ENCODE data around the gene SLC16A7.

The SLC16A7 gene

GRCh38 chr12:59620326-59620725 is 24.5 kb downstream of the SLC16A7 start:
- H3K4me3 ChIP-seq (ENCODE audit: low read length) = no peak overlapping the region
- DNase-seq (ENCODE audit: low read depth) = no peak
- TF ChIP-seq CTCF (conservative IDR thresholded peaks at IDR 0.05; ENCODE audit: low read length) = no peak

GRCh38 chr12:59624732-59625460 is 29.1 kb downstream of the SLC16A7 start:
- no peak for TF ChIP-seq CTCF (conservative IDR thresholded peaks at IDR 0.05; ENCODE audit: low read length)
- no peak for DNase-seq (ENCODE audit: low read depth)
- H3K4me3 ChIP-seq (ENCODE audit: low read length) = no peak overlapping the region

GRCh38 chr12:59626382-59626781 is 30.6 kb downstream of the SLC16A7 start:
- peak; percentile 18 for DNase-seq (ENCODE audit: low read depth)
- H3K4me3 ChIP-seq (ENCODE audit: low read length) = no peak overlapping the region
- no peak for TF ChIP-seq CTCF (conservative IDR thresholded peaks at IDR 0.05; ENCODE audit: low read length)

GRCh38 chr12:59627582-59627981 is 31.8 kb downstream of the SLC16A7 start:
- no peak overlapping the region for H3K4me3 ChIP-seq (ENCODE audit: low read length)
- no peak for TF ChIP-seq CTCF (conservative IDR thresholded peaks at IDR 0.05; ENCODE audit: low read length)
- no peak for DNase-seq (ENCODE audit: low read depth)

- TF ChIP-seq CTCF (conservative IDR thresholded peaks at IDR 0.05; ENCODE audit: low read length) = no peak
- H3K4me3 ChIP-seq (ENCODE audit: low read length) = no peak overlapping the region
- no peak for DNase-seq (ENCODE audit: low read depth)
These were observed 34.1 kb downstream of the SLC16A7 start for GRCh38 chr12:59629890-59630289.

- TF ChIP-seq CTCF (conservative IDR thresholded peaks at IDR 0.05; ENCODE audit: low read length) = no peak
- DNase-seq (ENCODE audit: low read depth) = peak; percentile 64
- H3K4me3 ChIP-seq (ENCODE audit: low read length) = no peak overlapping the region
These were observed 36.6 kb downstream of the SLC16A7 start for GRCh38 chr12:59632408-59632807.

GRCh38 chr12:59634254-59634653 is 38.4 kb downstream of the SLC16A7 start:
- no peak for DNase-seq (ENCODE audit: low read depth)
- H3K4me3 ChIP-seq (ENCODE audit: low read length) = no peak overlapping the region
- TF ChIP-seq CTCF (conservative IDR thresholded peaks at IDR 0.05; ENCODE audit: low read length) = no peak

Data from AG10803 (cell line).